Mesendoderm (in vitro differentiated cells): Measurements from ENCODE around the gene TTC32.

ENCODE experiments used
- DNase-seq: peaks from one replicate; pipeline ENCODE4 v3.0.0; 2013
- H2AK5ac ChIP-seq: 2 replicates; pipeline ENCODE4 v1.6.1; 2013; ENCODE audit warnings: low read length, inconsistent platforms
- H2BK120ac ChIP-seq: 2 replicates; pipeline ENCODE4 v1.6.1; 2013; ENCODE audit warnings: low read depth, mild to moderate bottlenecking, low read length, moderate library complexity, mixed read lengths
- H2BK15ac ChIP-seq: replicated peaks from 2 replicates; pipeline ENCODE4 v1.6.1; 2013; ENCODE audit warnings: low read depth, mild to moderate bottlenecking, moderate library complexity
- H2BK5ac ChIP-seq: 2 replicates; pipeline ENCODE4 v1.6.1; 2013; ENCODE audit warnings: low read length, inconsistent platforms
- H3K18ac ChIP-seq: 2 replicates; pipeline ENCODE4 v1.6.1; 2013; ENCODE audit warnings: mild to moderate bottlenecking, low read length, mixed read lengths
- H3K23ac ChIP-seq: one replicate; pipeline ENCODE4 v1.6.1; 2013; ENCODE audit warnings: low read length
- H3K27ac ChIP-seq: 2 replicates; pipeline ENCODE4 v1.5.1; 2013; ENCODE audit warnings: low read depth, mild to moderate bottlenecking, inconsistent platforms, low read length, moderate library complexity
- H3K27me3 ChIP-seq: 2 replicates; pipeline ENCODE4 v1.6.1; 2013; ENCODE audit warnings: low read length, control low read depth, mild to moderate bottlenecking, inconsistent platforms; ENCODE audit not compliant: insufficient read depth, poor library complexity
- H3K36me3 ChIP-seq: 2 replicates; pipeline ENCODE4 v1.6.1; 2013; ENCODE audit warnings: low read length, inconsistent platforms; ENCODE audit not compliant: control insufficient read depth, insufficient read depth
- H3K4ac ChIP-seq: one replicate; pipeline ENCODE4 v1.6.1; 2013; ENCODE audit warnings: low read depth, mild to moderate bottlenecking, low read length, moderate library complexity
- H3K4me1 ChIP-seq: 2 replicates; pipeline ENCODE4 v1.6.1; 2013; ENCODE audit warnings: low read depth, low read length, inconsistent platforms; ENCODE audit not compliant: control insufficient read depth
- H3K4me2 ChIP-seq: 2 replicates; pipeline ENCODE4 v1.6.1; 2013; ENCODE audit warnings: low read length
- H3K4me3 ChIP-seq: 2 replicates; pipeline ENCODE4 v1.5.1; 2013; ENCODE audit warnings: mild to moderate bottlenecking, low read length
- H3K56ac ChIP-seq: one replicate; pipeline ENCODE4 v1.6.1; 2013; ENCODE audit warnings: low read length
- H3K79me1 ChIP-seq: 2 replicates; pipeline ENCODE4 v1.6.1; 2013; ENCODE audit warnings: low read length, inconsistent platforms
- H3K79me2 ChIP-seq: 2 replicates; pipeline ENCODE4 v1.6.1; 2013; ENCODE audit warnings: mild to moderate bottlenecking, low read length; ENCODE audit not compliant: control insufficient read depth, insufficient read depth
- H3K9ac ChIP-seq: 2 replicates; pipeline ENCODE4 v1.6.1; 2013; ENCODE audit warnings: low read length, inconsistent platforms
- H4K5ac ChIP-seq: one replicate; pipeline ENCODE4 v1.6.1; 2013; ENCODE audit warnings: low read length
- H4K8ac ChIP-seq: one replicate; pipeline ENCODE4 v1.6.1; 2013; ENCODE audit warnings: low read depth, mild to moderate bottlenecking, control low read depth, low read length, moderate library complexity
- WGBS: extraction: QIAGEN DNeasy Blood & Tissue Kit; methylation state at CpG from one replicate; pipeline ENCODE4 v1.1.7; 2013; ENCODE audit warnings: low lambda C conversion rate, missing lambda C conversion rate; ENCODE audit not compliant: insufficient coverage; ENCODE audit errors: extremely low coverage; 5-methylcytosine and 5-hydroxymethylcytosine counted together

The TTC32 gene

GRCh38 chr2:19942199-19942598, 40.4 kb upstream of the TTC32 start:
- H3K23ac ChIP-seq: no peak overlapping the region
- H2BK120ac ChIP-seq: no peak overlapping the region
- no peak overlapping the region for H3K18ac ChIP-seq
- no peak overlapping the region for H3K9ac ChIP-seq
- H2BK15ac ChIP-seq: no peak overlapping the region
- no peak overlapping the region for H3K4ac ChIP-seq
- H3K27me3 ChIP-seq: no peaks in the 10 kb centered on the region
- no peak overlapping the region for H2BK5ac ChIP-seq
- H2AK5ac ChIP-seq: no peak overlapping the region
- H3K36me3 ChIP-seq: peaks cover 2% of the 10 kb centered on the region
- H3K4me3 ChIP-seq: no peak overlapping the region
- H4K5ac ChIP-seq: no peak overlapping the region
- no peak overlapping the region for H3K56ac ChIP-seq
- H3K79me2 ChIP-seq: no peaks in the 10 kb centered on the region
- H3K27ac ChIP-seq: no peak overlapping the region
- no peak overlapping the region for H4K8ac ChIP-seq
- no peaks in the 10 kb centered on the region for H3K79me1 ChIP-seq
- no peak for DNase-seq
- no peaks in the 10 kb centered on the region for H3K4me1 ChIP-seq
- no peak overlapping the region for H3K4me2 ChIP-seq

- H2BK120ac ChIP-seq: no peak overlapping the region
- no peaks in the 10 kb centered on the region for H3K79me1 ChIP-seq
- WGBS: 100% methylated on average over 3 of the region's 4 CpGs
- no peak overlapping the region for H3K27ac ChIP-seq
- H3K9ac ChIP-seq: no peak overlapping the region
- no peaks in the 10 kb centered on the region for H3K79me2 ChIP-seq
- no peak overlapping the region for H2BK15ac ChIP-seq
- H3K4me1 ChIP-seq: no peaks in the 10 kb centered on the region
- no peak overlapping the region for H3K56ac ChIP-seq
- H4K5ac ChIP-seq: no peak overlapping the region
- no peak overlapping the region for H3K18ac ChIP-seq
- H3K4ac ChIP-seq: no peak overlapping the region
- peaks cover 4% of the 10 kb centered on the region for H3K36me3 ChIP-seq
- H3K4me3 ChIP-seq: no peak overlapping the region
- no peak overlapping the region for H2BK5ac ChIP-seq
- DNase-seq: no peak
- H3K23ac ChIP-seq: no peak overlapping the region
- H3K27me3 ChIP-seq: no peaks in the 10 kb centered on the region
- H3K4me2 ChIP-seq: no peak overlapping the region
- H4K8ac ChIP-seq: no peak overlapping the region
- no peak overlapping the region for H2AK5ac ChIP-seq
Measured at GRCh38 chr2:19937004-19937403, 35.2 kb upstream of the TTC32 start.

DNA sequence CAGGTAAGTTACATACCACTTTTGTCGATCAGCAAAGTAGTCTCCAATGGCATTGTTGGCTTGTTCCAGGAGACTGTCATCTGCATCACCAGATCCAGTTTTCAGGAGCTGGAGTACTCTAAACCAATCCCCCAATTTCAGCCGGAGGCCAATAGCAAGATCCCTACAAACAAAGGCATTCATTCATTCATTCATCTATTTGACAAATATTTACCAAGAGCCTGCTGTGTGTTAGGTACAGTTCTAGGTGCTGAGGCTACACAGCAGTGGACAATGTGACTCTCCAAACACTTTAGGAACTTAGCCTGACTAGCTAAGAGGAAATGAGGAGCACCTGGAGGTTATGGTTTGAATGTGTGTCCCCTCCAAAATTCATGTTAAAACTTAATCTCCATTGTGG, 34.4 kb upstream of the TTC32 start:
- Histone ChIP-seq H3K4me1 (no peaks in the 10 kb centered on the region), H3K36me3 (peaks cover 4% of the 10 kb centered on the region), H3K4me3 (no peak overlapping the region), H2AK5ac (no peak overlapping the region), H3K56ac (no peak overlapping the region), H3K4ac (no peak overlapping the region), H3K18ac (no peak overlapping the region), H3K79me1 (no peaks in the 10 kb centered on the region), H3K23ac (no peak overlapping the region), H3K79me2 (no peaks in the 10 kb centered on the region), H2BK120ac (no peak overlapping the region), H4K8ac (no peak overlapping the region), H3K27ac (no peak overlapping the region), H3K9ac (no peak overlapping the region), H2BK5ac (no peak overlapping the region), H3K27me3 (no peaks in the 10 kb centered on the region), H4K5ac (no peak overlapping the region), H3K4me2 (no peak overlapping the region), H2BK15ac (no peak overlapping the region)
- no peak for DNase-seq
- WGBS: no CpG with 5 or more reads among the region's 2 CpGs

DNA sequence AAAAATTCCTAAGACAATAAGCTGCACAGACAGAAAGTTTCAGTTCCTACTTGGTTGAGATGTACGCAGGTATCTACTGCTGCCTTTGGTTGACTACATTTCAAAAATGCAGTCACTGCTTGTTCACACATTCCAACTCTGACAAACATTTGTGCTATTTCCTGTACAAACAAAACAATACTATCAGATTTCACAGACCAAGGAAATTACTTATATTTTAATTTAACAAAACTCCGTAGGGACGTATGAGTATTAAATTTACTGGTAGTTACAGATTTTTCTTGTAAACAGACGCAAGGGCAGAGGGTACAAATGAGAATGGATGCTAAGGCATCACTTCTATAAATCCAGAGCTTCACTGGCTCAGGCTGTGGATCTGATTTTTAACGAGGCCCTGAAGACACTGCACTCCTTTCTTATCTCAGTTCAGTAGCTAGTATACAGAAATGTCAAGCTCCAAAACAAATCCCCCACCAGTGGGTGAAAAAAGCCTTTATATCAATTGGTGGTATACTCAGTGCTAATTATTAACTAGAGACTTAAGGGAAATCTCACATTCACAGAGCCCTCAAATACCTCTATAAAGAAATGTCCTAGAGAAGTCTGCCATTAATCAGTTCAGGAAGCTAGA, 31.7 kb upstream of the TTC32 start:
- no peak overlapping the region for H3K9ac ChIP-seq
- DNase-seq: no peak
- H3K27me3 ChIP-seq: no peaks in the 10 kb centered on the region
- no peak overlapping the region for H2BK15ac ChIP-seq
- no CpG with 5 or more reads among the region's 5 CpGs for WGBS
- H4K5ac ChIP-seq: no peak overlapping the region
- H3K27ac ChIP-seq: no peak overlapping the region
- no peak overlapping the region for H2AK5ac ChIP-seq
- H3K36me3 ChIP-seq: peaks cover 4% of the 10 kb centered on the region
- no peak overlapping the region for H3K56ac ChIP-seq
- no peak overlapping the region for H2BK5ac ChIP-seq
- H3K4me3 ChIP-seq: no peak overlapping the region
- no peaks in the 10 kb centered on the region for H3K79me2 ChIP-seq
- H3K79me1 ChIP-seq: no peaks in the 10 kb centered on the region
- no peak overlapping the region for H3K4ac ChIP-seq
- H3K23ac ChIP-seq: no peak overlapping the region
- no peaks in the 10 kb centered on the region for H3K4me1 ChIP-seq
- H4K8ac ChIP-seq: no peak overlapping the region
- H3K18ac ChIP-seq: no peak overlapping the region
- no peak overlapping the region for H2BK120ac ChIP-seq
- no peak overlapping the region for H3K4me2 ChIP-seq

- Histone ChIP-seq H3K27ac (no peak overlapping the region), H2BK120ac (no peak overlapping the region), H2AK5ac (no peak overlapping the region), H3K79me2 (no peaks in the 10 kb centered on the region), H3K18ac (no peak overlapping the region), H3K4me3 (no peak overlapping the region), H2BK15ac (no peak overlapping the region), H3K4ac (no peak overlapping the region), H3K79me1 (no peaks in the 10 kb centered on the region), H3K4me2 (no peak overlapping the region), H3K4me1 (no peaks in the 10 kb centered on the region), H3K36me3 (peaks cover 4% of the 10 kb centered on the region), H3K9ac (no peak overlapping the region), H3K23ac (no peak overlapping the region), H2BK5ac (no peak overlapping the region), H4K5ac (no peak overlapping the region), H3K56ac (no peak overlapping the region), H3K27me3 (no peaks in the 10 kb centered on the region), H4K8ac (no peak overlapping the region)
- no CpG with 5 or more reads among the region's 2 CpGs for WGBS
- no peak for DNase-seq
Measured at GRCh38 chr2:19932928-19933327, 31.1 kb upstream of the TTC32 start.

DNA sequence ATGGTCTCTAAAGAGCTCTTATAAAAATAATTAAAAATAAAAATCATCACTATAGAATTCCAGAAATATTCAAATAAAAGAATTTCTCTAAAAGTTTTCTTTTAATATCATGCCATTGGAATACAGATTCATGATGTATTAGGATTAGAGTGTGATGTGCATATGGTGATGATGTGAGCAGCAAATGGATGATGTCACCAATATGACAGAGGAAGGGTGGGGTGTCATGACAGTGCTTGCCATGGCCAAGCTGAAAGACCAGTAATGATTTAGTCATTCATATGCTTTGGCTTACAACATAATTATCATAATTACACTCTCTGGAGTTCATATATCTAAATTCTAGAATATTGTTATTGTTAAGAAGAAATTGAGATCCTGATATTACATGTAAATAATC, 27.4 kb upstream of the TTC32 start:
- no peak for DNase-seq
- H2BK5ac ChIP-seq: no peak overlapping the region
- H3K9ac ChIP-seq: no peak overlapping the region
- no peak overlapping the region for H3K4me3 ChIP-seq
- H2AK5ac ChIP-seq: no peak overlapping the region
- H3K79me2 ChIP-seq: no peaks in the 10 kb centered on the region
- no peak overlapping the region for H3K4me2 ChIP-seq
- no peak overlapping the region for H2BK120ac ChIP-seq
- no peak overlapping the region for H3K18ac ChIP-seq
- H3K79me1 ChIP-seq: no peaks in the 10 kb centered on the region
- no peak overlapping the region for H3K4ac ChIP-seq
- no peaks in the 10 kb centered on the region for H3K27me3 ChIP-seq
- no peak overlapping the region for H3K27ac ChIP-seq
- no peak overlapping the region for H4K5ac ChIP-seq
- no peak overlapping the region for H4K8ac ChIP-seq
- H3K23ac ChIP-seq: no peak overlapping the region
- no peaks in the 10 kb centered on the region for H3K4me1 ChIP-seq
- no peak overlapping the region for H2BK15ac ChIP-seq
- H3K36me3 ChIP-seq: no peaks in the 10 kb centered on the region
- H3K56ac ChIP-seq: no peak overlapping the region
